Suprapubic skin (tissue), 4 donors: ENCODE data around the gene C5orf47. TPM values are rescaled to one million over a fixed set of nuclear protein-coding genes. Genes with fewer than 3 reads are reported as not detected.

Experiments used
- DNase-seq, 2 donors: peaks; one replicate each; pipeline ENCODE4 v3.0.0-alpha.2; 2019; ENCODE audit warnings: low spot score in 2 of 2
- H3K27ac ChIP-seq: fragments of 200-600 bp; sonication (generic); one replicate; pipeline ENCODE4 v1.5.1; 2019
- H3K27me3 ChIP-seq: fragments of 200-600 bp; sonication (generic); one replicate; pipeline ENCODE4 v1.5.1; 2019
- H3K36me3 ChIP-seq: fragments of 200-600 bp; sonication (generic); one replicate; pipeline ENCODE4 v1.5.1; 2019
- H3K4me1 ChIP-seq: fragments of 200-600 bp; sonication (generic); one replicate; pipeline ENCODE4 v1.5.1; 2019
- H3K4me3 ChIP-seq: fragments of 200-600 bp; sonication (generic); one replicate; pipeline ENCODE4 v1.5.1; 2019; ENCODE audit warnings: mild to moderate bottlenecking
- H3K9me3 ChIP-seq: fragments of 200-600 bp; sonication (generic); one replicate; pipeline ENCODE4 v1.5.1; 2019
- CTCF ChIP-seq, 2 donors: fragments of 200-600 bp in 1 of 2; fragments of 450-650 bp in 1 of 2; sonication (generic) in 1 of 2; IDR thresholded peaks; one replicate each; pipeline ENCODE4 v1.5.1; 2016 to 2019; ENCODE audit warnings: antibody characterized with exemption in 2 of 2, mild to moderate bottlenecking in 1 of 2, moderate library complexity in 1 of 2
- EP300 ChIP-seq: sonication (generic); formaldehyde crosslinking; IDR thresholded peaks from one replicate; pipeline ENCODE4 v1.6.1; 2017; ENCODE audit warnings: antibody characterized with exemption
- POLR2A ChIP-seq, 2 donors: fragments of 450-650 bp; IDR thresholded peaks; one replicate each; pipeline ENCODE4 v1.6.1; 2017; ENCODE audit warnings: antibody characterized with exemption in 2 of 2, mild to moderate bottlenecking in 2 of 2, moderate library complexity in 2 of 2
- POLR2AphosphoS5 ChIP-seq, 3 donors: sonication (generic); formaldehyde crosslinking; IDR thresholded peaks; one replicate each; pipeline ENCODE4 v1.6.1; 2017; ENCODE audit warnings: antibody characterized with exemption in 3 of 3
- WGBS: methylation state at CpG from one replicate; pipeline ENCODE4 v1.1.5; 2018; 5-methylcytosine and 5-hydroxymethylcytosine counted together
- total RNA-seq, 4 donors: library from RNA; depleted of rRNA; stranded (reverse); fragments of >200 nt; gene quantifications; one replicate each; pipeline ENCODE4 v1.1.0, GENCODE V29; 2016

Gene C5orf47
- total RNA-seq, 4 donors from 2014 or later: not detected

GRCh38 chr5:174030286-174030685, 41.3 kb downstream of the C5orf47 start:
- Histone ChIP-seq H3K27me3 (no peaks in the 10 kb centered on the region), H3K9me3 (peaks cover 8% of the 10 kb centered on the region), H3K4me3 (no peak overlapping the region), H3K4me1 (no peaks in the 10 kb centered on the region), H3K27ac (no peak overlapping the region), H3K36me3 (no peaks in the 10 kb centered on the region)
- DNase-seq: no peak
- TF ChIP-seq POLR2AphosphoS5 (IDR thresholded peaks at IDR 0.05): no peak
- TF ChIP-seq EP300: no peak
- 93% methylated on average over 2 of the region's 2 CpGs for WGBS

- no peak overlapping the region for H3K4me3 ChIP-seq
- peaks cover 12% of the 10 kb centered on the region for H3K27me3 ChIP-seq
- DNase-seq: no peak
- H3K27ac ChIP-seq: no peak overlapping the region
- no peaks in the 10 kb centered on the region for H3K4me1 ChIP-seq
- TF ChIP-seq CTCF (IDR thresholded peaks at IDR 0.05) (no peak), POLR2A (IDR thresholded peaks at IDR 0.05) (no peak), POLR2AphosphoS5 (IDR thresholded peaks at IDR 0.05) (no peak), EP300 (no peak)
- WGBS: 84% methylated on average over 6 of the region's 6 CpGs
- no peaks in the 10 kb centered on the region for H3K9me3 ChIP-seq
- H3K36me3 ChIP-seq: no peaks in the 10 kb centered on the region
These were observed 55.7 kb downstream of the C5orf47 start for GRCh38 chr5:174044466-174045254.

- Histone ChIP-seq H3K36me3 (no peaks in the 10 kb centered on the region), H3K4me3 (no peak within 1 kb of the TSS), H3K9me3 (no peaks in the 10 kb centered on the region), H3K27me3 (peaks cover 7% of the 10 kb centered on the region), H3K27ac (no peak within 1 kb of the TSS), H3K4me1 (no peaks in the 10 kb centered on the region)
- peak in 1 of 2 donors; percentile 60 for DNase-seq
- TF ChIP-seq CTCF (IDR thresholded peaks at IDR 0.05) (peak in 1 of 2 donors; percentile 44), EP300 (no peak)
- 4% methylated on average over 17 of the region's 17 CpGs for WGBS
These were observed 56.6 kb downstream of the C5orf47 start, which contains the start of gene NSG2 for GRCh38 chr5:174045470-174046025. Gene NSG2 (plus strand): TSS chr5:174045706. CDS start chr5:174046756, 1,050 bp downstream.

- TF ChIP-seq POLR2AphosphoS5 (IDR thresholded peaks at IDR 0.05) (no peak), CTCF (IDR thresholded peaks at IDR 0.05) (no peak), POLR2A (IDR thresholded peaks at IDR 0.05) (no peak), EP300 (no peak)
- 62% methylated on average over 5 of the region's 5 CpGs for WGBS
- no peak for DNase-seq
- peaks cover 5% of the 10 kb centered on the region for H3K27me3 ChIP-seq
- H3K9me3 ChIP-seq: no peaks in the 10 kb centered on the region
- no peaks in the 10 kb centered on the region for H3K36me3 ChIP-seq
- H3K27ac ChIP-seq: no peak overlapping the region
- no peak overlapping the region for H3K4me3 ChIP-seq
- H3K4me1 ChIP-seq: no peaks in the 10 kb centered on the region
These were observed 57.6 kb downstream of the C5orf47 start for GRCh38 chr5:174046558-174046957.

- Histone ChIP-seq H3K27ac (no peak overlapping the region), H3K9me3 (no peaks in the 10 kb centered on the region), H3K36me3 (no peaks in the 10 kb centered on the region), H3K27me3 (peaks cover 4% of the 10 kb centered on the region), H3K4me3 (no peak overlapping the region), H3K4me1 (no peaks in the 10 kb centered on the region)
- no peak for DNase-seq
- TF ChIP-seq EP300 (no peak), POLR2A (IDR thresholded peaks at IDR 0.05) (no peak)
- 77% methylated on average over 4 of the region's 4 CpGs for WGBS
These were observed 58.6 kb downstream of the C5orf47 start for GRCh38 chr5:174047472-174048099.

- Histone ChIP-seq H3K27ac (no peak overlapping the region), H3K27me3 (peaks cover 7% of the 10 kb centered on the region), H3K36me3 (no peaks in the 10 kb centered on the region), H3K9me3 (no peaks in the 10 kb centered on the region), H3K4me3 (no peak overlapping the region), H3K4me1 (no peaks in the 10 kb centered on the region)
- 67% methylated on average over 5 of the region's 5 CpGs for WGBS
- no peak for TF ChIP-seq EP300
- no peak for TF ChIP-seq CTCF (IDR thresholded peaks at IDR 0.05)
- no peak for DNase-seq
These were observed 63.7 kb downstream of the C5orf47 start for GRCh38 chr5:174052636-174053035.
